Ishikawa (cell line): ENCODE measurements around the gene CSNK1G2.

Experiments
- EP300 ChIP-seq: IDR thresholded peaks from 2 replicates; pipeline ENCODE4 v1.6.1; 2012; ENCODE audit warnings: borderline replicate concordance
- MAX ChIP-seq: IDR thresholded peaks from 2 replicates; pipeline ENCODE4 v1.6.1; 2012
- RAD21 ChIP-seq: IDR thresholded peaks from 2 replicates; pipeline ENCODE4 v1.6.1; 2012; ENCODE audit warnings: low read depth
- TAF1 ChIP-seq: IDR thresholded peaks from 2 replicates; pipeline ENCODE4 v1.6.1; 2012; ENCODE audit warnings: low read depth, mild to moderate bottlenecking
- YY1 ChIP-seq: IDR thresholded peaks from 2 replicates; pipeline ENCODE4 v1.6.1; 2012; ENCODE audit warnings: low read depth
- TF ChIP-seq, protein P1 (sequence below): IDR thresholded peaks from 2 replicates; pipeline ENCODE4 v1.6.1; 2012; ENCODE audit warnings: low read depth, mild to moderate bottlenecking

DNA sequence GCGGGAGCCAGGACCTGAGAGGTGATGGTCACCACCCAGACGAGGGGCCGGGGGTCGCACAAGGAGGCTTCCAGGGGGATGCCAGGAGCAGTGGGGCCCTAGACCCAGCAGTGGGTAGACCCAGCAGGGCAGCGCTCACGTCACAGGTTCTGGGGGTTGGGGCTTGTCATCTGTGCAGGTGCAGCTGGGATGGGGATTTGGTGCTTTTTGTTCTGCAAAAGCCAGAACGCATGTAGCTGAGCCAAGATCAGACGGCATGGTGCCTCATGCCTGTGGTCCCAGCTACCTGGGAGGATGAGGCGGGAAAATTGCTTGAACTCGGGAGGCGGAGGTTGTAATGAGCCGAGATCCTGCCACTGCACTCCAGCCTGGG lies 15.1 kb downstream of the CSNK1G2 start:
- TF ChIP-seq EP300 (no peak), RAD21 (no peak), YY1 (no peak), MAX (no peak), TAF1 (no peak)
- TF ChIP-seq, protein P1, sequence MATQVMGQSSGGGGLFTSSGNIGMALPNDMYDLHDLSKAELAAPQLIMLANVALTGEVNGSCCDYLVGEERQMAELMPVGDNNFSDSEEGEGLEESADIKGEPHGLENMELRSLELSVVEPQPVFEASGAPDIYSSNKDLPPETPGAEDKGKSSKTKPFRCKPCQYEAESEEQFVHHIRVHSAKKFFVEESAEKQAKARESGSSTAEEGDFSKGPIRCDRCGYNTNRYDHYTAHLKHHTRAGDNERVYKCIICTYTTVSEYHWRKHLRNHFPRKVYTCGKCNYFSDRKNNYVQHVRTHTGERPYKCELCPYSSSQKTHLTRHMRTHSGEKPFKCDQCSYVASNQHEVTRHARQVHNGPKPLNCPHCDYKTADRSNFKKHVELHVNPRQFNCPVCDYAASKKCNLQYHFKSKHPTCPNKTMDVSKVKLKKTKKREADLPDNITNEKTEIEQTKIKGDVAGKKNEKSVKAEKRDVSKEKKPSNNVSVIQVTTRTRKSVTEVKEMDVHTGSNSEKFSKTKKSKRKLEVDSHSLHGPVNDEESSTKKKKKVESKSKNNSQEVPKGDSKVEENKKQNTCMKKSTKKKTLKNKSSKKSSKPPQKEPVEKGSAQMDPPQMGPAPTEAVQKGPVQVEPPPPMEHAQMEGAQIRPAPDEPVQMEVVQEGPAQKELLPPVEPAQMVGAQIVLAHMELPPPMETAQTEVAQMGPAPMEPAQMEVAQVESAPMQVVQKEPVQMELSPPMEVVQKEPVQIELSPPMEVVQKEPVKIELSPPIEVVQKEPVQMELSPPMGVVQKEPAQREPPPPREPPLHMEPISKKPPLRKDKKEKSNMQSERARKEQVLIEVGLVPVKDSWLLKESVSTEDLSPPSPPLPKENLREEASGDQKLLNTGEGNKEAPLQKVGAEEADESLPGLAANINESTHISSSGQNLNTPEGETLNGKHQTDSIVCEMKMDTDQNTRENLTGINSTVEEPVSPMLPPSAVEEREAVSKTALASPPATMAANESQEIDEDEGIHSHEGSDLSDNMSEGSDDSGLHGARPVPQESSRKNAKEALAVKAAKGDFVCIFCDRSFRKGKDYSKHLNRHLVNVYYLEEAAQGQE: no peak
